ENCODE results near the gene FSTL1.

Gene FSTL1

GRCh38 chr3:120468635-120469295 is 18.0 kb upstream of the FSTL1 start:
- no peak for DNase-seq (ENCODE audit: low read depth in 2 of 2)

- DNase-seq (ENCODE audit: low read depth in 2 of 2) = no peak
Observed at GRCh38 chr3:120462409-120462959, 11.7 kb upstream of the FSTL1 start.

GRCh38 chr3:120461416-120461815 is 10.6 kb upstream of the FSTL1 start:
- DNase-seq (ENCODE audit: low read depth in 2 of 2) = no peak

GRCh38 chr3:120460862-120461261 is 10.1 kb upstream of the FSTL1 start:
- DNase-seq (ENCODE audit: low read depth in 2 of 2) = no peak

- no peak for DNase-seq (ENCODE audit: low read depth in 2 of 2)
Observed at GRCh38 chr3:120460181-120460790, 9.5 kb upstream of the FSTL1 start.

GRCh38 chr3:120459196-120459595 is 8.4 kb upstream of the FSTL1 start:
- no peak for DNase-seq (ENCODE audit: low read depth in 2 of 2)

- DNase-seq (ENCODE audit: low read depth in 2 of 2) = no peak
Observed at GRCh38 chr3:120457827-120458226, 7.0 kb upstream of the FSTL1 start.

GRCh38 chr3:120454076-120454689 is 3.4 kb upstream of the FSTL1 start:
- DNase-seq (ENCODE audit: low read depth in 2 of 2) = no peak

- DNase-seq (ENCODE audit: low read depth in 2 of 2) = no peak
Observed at GRCh38 chr3:120452816-120453215, 2.0 kb upstream of the FSTL1 start.

- DNase-seq (ENCODE audit: low read depth in 2 of 2) = no peak
Observed at GRCh38 chr3:120451806-120452205, 1.0 kb upstream of the FSTL1 start.

GRCh38 chr3:120451272-120451761 is 525 bp upstream of the FSTL1 start:
- no peak for DNase-seq (ENCODE audit: low read depth in 2 of 2)

GRCh38 chr3:120449701-120450599 is 842 bp downstream of the FSTL1 start:
- DNase-seq (ENCODE audit: low read depth in 2 of 2) = no peak

- no peak for DNase-seq (ENCODE audit: low read depth in 2 of 2)
Observed at GRCh38 chr3:120449251-120449650, 1.5 kb downstream of the FSTL1 start.

- no peak for DNase-seq (ENCODE audit: low read depth in 2 of 2)
Observed at GRCh38 chr3:120448756-120449155, 2.0 kb downstream of the FSTL1 start.

GRCh38 chr3:120446891-120447668 is 3.7 kb downstream of the FSTL1 start:
- DNase-seq (ENCODE audit: low read depth in 2 of 2) = no peak

GRCh38 chr3:120445654-120446053 is 5.1 kb downstream of the FSTL1 start:
- DNase-seq (ENCODE audit: low read depth in 2 of 2) = no peak

GRCh38 chr3:120443626-120444123 is 7.1 kb downstream of the FSTL1 start:
- DNase-seq (ENCODE audit: low read depth in 2 of 2) = no peak

GRCh38 chr3:120442975-120443517 is 7.7 kb downstream of the FSTL1 start:
- no peak for DNase-seq (ENCODE audit: low read depth in 2 of 2)

- no peak for DNase-seq (ENCODE audit: low read depth in 2 of 2)
Observed at GRCh38 chr3:120441776-120442175, 9.0 kb downstream of the FSTL1 start.

GRCh38 chr3:120440762-120441161 is 10.0 kb downstream of the FSTL1 start:
- no peak for DNase-seq (ENCODE audit: low read depth in 2 of 2)

All from activated CD8-positive, alpha-beta memory T cell treated with anti-CD3 and anti-CD28 coated beads for 4 hours (primary cell).